DND-41 (cell line): Measurements from ENCODE around the gene BICC1.

Experiments used
- ATAC-seq: fragments of 200-7000 bp; cut with Tn5 transposase; 3 replicates; pipeline ENCODE4 v1.9.1; 2021; ENCODE audit warnings: low read depth; ENCODE audit not compliant: insufficient read depth
- DNase-seq: peaks from one replicate; pipeline ENCODE4 v3.0.0-alpha.2; 2020
- H2AFZ ChIP-seq: 2 replicates; pipeline ENCODE4 v1.6.0; 2012; ENCODE audit warnings: low read depth, low read length
- H3K27ac ChIP-seq: 2 replicates; pipeline ENCODE4 v1.5.1; 2012; ENCODE audit warnings: low read length, inconsistent platforms
- H3K27me3 ChIP-seq: fragments of 200-600 bp; sonication (generic); 2 replicates; pipeline ENCODE4 v1.6.0; 2012; ENCODE audit warnings: low read length, mild to moderate bottlenecking, inconsistent platforms; ENCODE audit not compliant: insufficient read depth, poor library complexity
- H3K36me3 ChIP-seq: 2 replicates; pipeline ENCODE4 v1.5.1; 2012; ENCODE audit warnings: low read length, inconsistent platforms; ENCODE audit not compliant: insufficient read depth
- H3K4me1 ChIP-seq: 2 replicates; pipeline ENCODE4 v1.5.1; 2012; ENCODE audit warnings: mild to moderate bottlenecking, low read length; ENCODE audit not compliant: insufficient read depth
- H3K4me2 ChIP-seq: 2 replicates; pipeline ENCODE4 v1.6.0; 2012; ENCODE audit warnings: mild to moderate bottlenecking, moderate library complexity, low read length, inconsistent platforms; ENCODE audit not compliant: insufficient read depth
- H3K4me3 ChIP-seq, 2 experiments: fragments of 200-600 bp in 1 of 2; shearing (Covaris generic) in 1 of 2; 2 replicates each; pipeline ENCODE4 v1.5.1; 2012 to 2016; ENCODE audit warnings: inconsistent platforms in 2 of 2, low read length in 2 of 2, mild to moderate bottlenecking in 2 of 2, low read depth in 1 of 2, moderate library complexity in 1 of 2
- H3K79me2 ChIP-seq: 2 replicates; pipeline ENCODE4 v1.6.0; 2012; ENCODE audit warnings: low read length, inconsistent platforms; ENCODE audit not compliant: insufficient read depth
- H3K9ac ChIP-seq: 2 replicates; pipeline ENCODE4 v1.6.0; 2012; ENCODE audit warnings: low read depth, mild to moderate bottlenecking, inconsistent platforms, low read length, moderate library complexity
- H3K9me3 ChIP-seq: 2 replicates; pipeline ENCODE4 v1.5.1; 2012; ENCODE audit warnings: low read length, moderate library complexity, mild to moderate bottlenecking, inconsistent platforms; ENCODE audit not compliant: insufficient read depth, severe bottlenecking
- H4K20me1 ChIP-seq: 2 replicates; pipeline ENCODE4 v1.6.0; 2012; ENCODE audit warnings: low read length; ENCODE audit not compliant: insufficient read depth
- CTCF ChIP-seq: IDR thresholded peaks from 2 replicates; pipeline ENCODE4 v1.5.1; 2012; ENCODE audit warnings: borderline replicate concordance, low read length, moderate library complexity, mild to moderate bottlenecking; ENCODE audit not compliant: poor library complexity, severe bottlenecking; ENCODE audit errors: extremely low read depth
- EZH2 ChIP-seq: IDR thresholded peaks from 3 replicates; pipeline ENCODE4 v1.6.1; 2012; ENCODE audit warnings: borderline replicate concordance, low read depth, mild to moderate bottlenecking, moderate library complexity, low read length, inconsistent platforms; ENCODE audit not compliant: severe bottlenecking

Gene BICC1

GRCh38 chr10:58731276-58731675, 218.6 kb downstream of the BICC1 start:
- no peak for TF ChIP-seq CTCF
- TF ChIP-seq EZH2 = no peak
- no peaks in the 10 kb centered on the region for H3K36me3 ChIP-seq
- H3K79me2 ChIP-seq = no peaks in the 10 kb centered on the region
- H3K9me3 ChIP-seq = peaks cover 6% of the 10 kb centered on the region
- no peak overlapping the region for H3K4me2 ChIP-seq
- H3K27ac ChIP-seq = no peak overlapping the region
- no peaks in the 10 kb centered on the region for H3K27me3 ChIP-seq
- no peak overlapping the region for H3K4me3 ChIP-seq
- H3K4me1 ChIP-seq = no peaks in the 10 kb centered on the region
- DNase-seq (no peak), ATAC-seq (no peak)
- no peak overlapping the region for H3K9ac ChIP-seq
- no peaks in the 10 kb centered on the region for H4K20me1 ChIP-seq
- no peak overlapping the region for H2AFZ ChIP-seq

- no peaks in the 10 kb centered on the region for H3K27me3 ChIP-seq
- no peak overlapping the region for H3K4me3 ChIP-seq
- DNase-seq (no peak), ATAC-seq (no peak)
- no peak overlapping the region for H3K9ac ChIP-seq
- TF ChIP-seq CTCF (no peak), EZH2 (no peak)
- no peak overlapping the region for H2AFZ ChIP-seq
- H3K4me1 ChIP-seq = no peaks in the 10 kb centered on the region
- H3K36me3 ChIP-seq = no peaks in the 10 kb centered on the region
- peaks cover 6% of the 10 kb centered on the region for H3K9me3 ChIP-seq
- no peaks in the 10 kb centered on the region for H4K20me1 ChIP-seq
- no peak overlapping the region for H3K4me2 ChIP-seq
- no peaks in the 10 kb centered on the region for H3K79me2 ChIP-seq
- no peak overlapping the region for H3K27ac ChIP-seq
These were observed 220.8 kb downstream of the BICC1 start for GRCh38 chr10:58733436-58733835.

GRCh38 chr10:58734116-58734515, 221.4 kb downstream of the BICC1 start:
- TF ChIP-seq EZH2 = no peak
- TF ChIP-seq CTCF = no peak
- Histone ChIP-seq H3K4me3 (no peak overlapping the region), H3K27me3 (no peaks in the 10 kb centered on the region), H3K27ac (no peak overlapping the region), H3K4me2 (no peak overlapping the region), H3K9ac (no peak overlapping the region), H4K20me1 (no peaks in the 10 kb centered on the region), H3K9me3 (peaks cover 6% of the 10 kb centered on the region), H2AFZ (no peak overlapping the region), H3K79me2 (no peaks in the 10 kb centered on the region), H3K4me1 (no peaks in the 10 kb centered on the region), H3K36me3 (no peaks in the 10 kb centered on the region)
- DNase-seq (no peak), ATAC-seq (no peak)

GRCh38 chr10:58734664-58735063, 222.0 kb downstream of the BICC1 start:
- H3K9ac ChIP-seq = no peak overlapping the region
- H3K27me3 ChIP-seq = no peaks in the 10 kb centered on the region
- no peak overlapping the region for H2AFZ ChIP-seq
- H3K79me2 ChIP-seq = no peaks in the 10 kb centered on the region
- no peak overlapping the region for H3K4me3 ChIP-seq
- H3K36me3 ChIP-seq = no peaks in the 10 kb centered on the region
- no peak overlapping the region for H3K4me2 ChIP-seq
- TF ChIP-seq EZH2 (no peak), CTCF (no peak)
- no peak overlapping the region for H3K27ac ChIP-seq
- DNase-seq = no peak
- H3K4me1 ChIP-seq = no peaks in the 10 kb centered on the region
- H3K9me3 ChIP-seq = peaks cover 6% of the 10 kb centered on the region
- ATAC-seq = no peak
- no peaks in the 10 kb centered on the region for H4K20me1 ChIP-seq
